Keratinocyte (primary cell): Measurements from ENCODE around the gene THAP6.

Experiments
- CTCF ChIP-seq, 3 experiments: IDR thresholded peaks in 1 of 3; conservative IDR thresholded peaks in 1 of 3; optimal IDR thresholded peaks in 1 of 3; 2 replicates in 2 of 3; 3 replicates in 1 of 3; pipeline versions ENCODE3 to v1.5.1; 2011; ENCODE audit warnings: low read length in 3 of 3, mild to moderate bottlenecking in 3 of 3, moderate library complexity in 2 of 3, control low read depth in 1 of 3, inconsistent platforms in 1 of 3; ENCODE audit not compliant: insufficient read depth in 2 of 3; ENCODE audit errors: extremely low read depth in 1 of 3
- EZH2 ChIP-seq: IDR thresholded peaks from one replicate; pipeline ENCODE4 v1.6.1; 2012; ENCODE audit warnings: inconsistent platforms, mild to moderate bottlenecking, low read length, moderate library complexity

- TF ChIP-seq CTCF (optimal IDR thresholded peaks at IDR 0.05 in 1 of 3, IDR thresholded peaks at IDR 0.05 in 1 of 3, conservative IDR thresholded peaks at IDR 0.05 in 1 of 3; ENCODE audit: extremely low read depth in 1 of 3, insufficient read depth in 2 of 3, low read length in 3 of 3): no peak
- TF ChIP-seq EZH2: no peak
Measured at GRCh38 chr4:75557696-75558095, 43.4 kb downstream of the THAP6 start.
